Measurements from ENCODE around the gene CRIP1.

DNA sequence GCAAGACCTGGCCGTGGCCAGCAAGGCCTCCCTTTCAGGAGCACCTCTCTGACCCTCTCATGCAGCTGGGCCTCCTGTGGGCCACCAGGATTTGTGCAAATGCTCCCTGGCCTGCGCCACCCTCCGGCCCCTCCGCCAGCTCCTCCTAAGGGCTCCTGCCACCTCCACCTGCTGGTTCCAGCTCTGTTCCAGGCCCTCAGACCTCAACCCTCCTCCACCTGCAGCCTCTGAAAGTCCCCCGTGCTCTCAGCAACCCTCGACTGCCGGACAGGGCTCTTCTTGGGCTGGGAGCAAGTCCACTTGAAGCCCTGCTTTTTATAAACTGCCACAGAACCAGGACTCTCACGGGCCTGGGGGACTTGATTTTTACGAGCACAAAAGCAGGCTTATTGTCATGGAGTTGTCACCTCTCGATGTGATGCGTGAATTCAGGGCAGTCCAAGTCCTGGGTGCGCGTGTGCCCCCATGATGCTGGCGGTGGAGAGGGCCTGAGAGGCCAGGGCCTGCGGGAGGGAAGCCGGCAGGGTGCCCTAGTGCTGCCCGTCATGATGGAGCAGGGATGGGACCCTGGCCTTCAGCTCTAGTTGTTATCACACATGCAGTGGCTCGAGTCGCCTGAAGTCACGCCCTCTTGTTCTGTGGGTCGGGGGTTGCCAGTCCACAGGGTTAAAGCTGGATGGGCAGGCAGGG, 13.5 kb downstream of the CRIP1 start:
- TF ChIP-seq, protein P1, sequence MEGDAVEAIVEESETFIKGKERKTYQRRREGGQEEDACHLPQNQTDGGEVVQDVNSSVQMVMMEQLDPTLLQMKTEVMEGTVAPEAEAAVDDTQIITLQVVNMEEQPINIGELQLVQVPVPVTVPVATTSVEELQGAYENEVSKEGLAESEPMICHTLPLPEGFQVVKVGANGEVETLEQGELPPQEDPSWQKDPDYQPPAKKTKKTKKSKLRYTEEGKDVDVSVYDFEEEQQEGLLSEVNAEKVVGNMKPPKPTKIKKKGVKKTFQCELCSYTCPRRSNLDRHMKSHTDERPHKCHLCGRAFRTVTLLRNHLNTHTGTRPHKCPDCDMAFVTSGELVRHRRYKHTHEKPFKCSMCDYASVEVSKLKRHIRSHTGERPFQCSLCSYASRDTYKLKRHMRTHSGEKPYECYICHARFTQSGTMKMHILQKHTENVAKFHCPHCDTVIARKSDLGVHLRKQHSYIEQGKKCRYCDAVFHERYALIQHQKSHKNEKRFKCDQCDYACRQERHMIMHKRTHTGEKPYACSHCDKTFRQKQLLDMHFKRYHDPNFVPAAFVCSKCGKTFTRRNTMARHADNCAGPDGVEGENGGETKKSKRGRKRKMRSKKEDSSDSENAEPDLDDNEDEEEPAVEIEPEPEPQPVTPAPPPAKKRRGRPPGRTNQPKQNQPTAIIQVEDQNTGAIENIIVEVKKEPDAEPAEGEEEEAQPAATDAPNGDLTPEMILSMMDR (conservative IDR thresholded peaks at IDR 0.05; ENCODE audit: low read depth in 2 of 2): no peak
- TF ChIP-seq, protein P2, sequence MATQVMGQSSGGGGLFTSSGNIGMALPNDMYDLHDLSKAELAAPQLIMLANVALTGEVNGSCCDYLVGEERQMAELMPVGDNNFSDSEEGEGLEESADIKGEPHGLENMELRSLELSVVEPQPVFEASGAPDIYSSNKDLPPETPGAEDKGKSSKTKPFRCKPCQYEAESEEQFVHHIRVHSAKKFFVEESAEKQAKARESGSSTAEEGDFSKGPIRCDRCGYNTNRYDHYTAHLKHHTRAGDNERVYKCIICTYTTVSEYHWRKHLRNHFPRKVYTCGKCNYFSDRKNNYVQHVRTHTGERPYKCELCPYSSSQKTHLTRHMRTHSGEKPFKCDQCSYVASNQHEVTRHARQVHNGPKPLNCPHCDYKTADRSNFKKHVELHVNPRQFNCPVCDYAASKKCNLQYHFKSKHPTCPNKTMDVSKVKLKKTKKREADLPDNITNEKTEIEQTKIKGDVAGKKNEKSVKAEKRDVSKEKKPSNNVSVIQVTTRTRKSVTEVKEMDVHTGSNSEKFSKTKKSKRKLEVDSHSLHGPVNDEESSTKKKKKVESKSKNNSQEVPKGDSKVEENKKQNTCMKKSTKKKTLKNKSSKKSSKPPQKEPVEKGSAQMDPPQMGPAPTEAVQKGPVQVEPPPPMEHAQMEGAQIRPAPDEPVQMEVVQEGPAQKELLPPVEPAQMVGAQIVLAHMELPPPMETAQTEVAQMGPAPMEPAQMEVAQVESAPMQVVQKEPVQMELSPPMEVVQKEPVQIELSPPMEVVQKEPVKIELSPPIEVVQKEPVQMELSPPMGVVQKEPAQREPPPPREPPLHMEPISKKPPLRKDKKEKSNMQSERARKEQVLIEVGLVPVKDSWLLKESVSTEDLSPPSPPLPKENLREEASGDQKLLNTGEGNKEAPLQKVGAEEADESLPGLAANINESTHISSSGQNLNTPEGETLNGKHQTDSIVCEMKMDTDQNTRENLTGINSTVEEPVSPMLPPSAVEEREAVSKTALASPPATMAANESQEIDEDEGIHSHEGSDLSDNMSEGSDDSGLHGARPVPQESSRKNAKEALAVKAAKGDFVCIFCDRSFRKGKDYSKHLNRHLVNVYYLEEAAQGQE (IDR thresholded peaks at IDR 0.05; ENCODE audit: unreplicated experiment): no peak
- TF ChIP-seq POLR2AphosphoS5 (IDR thresholded peaks at IDR 0.05; ENCODE audit: low read depth) (no peak), JUNB (IDR thresholded peaks at IDR 0.05; ENCODE audit: unreplicated experiment) (no peak), EZH2 (IDR thresholded peaks at IDR 0.05; ENCODE audit: low read depth, unreplicated experiment) (no peak), STAT1 (IDR thresholded peaks at IDR 0.05; ENCODE audit: unreplicated experiment) (no peak), EZH2phosphoT487 (IDR thresholded peaks at IDR 0.05; ENCODE audit: unreplicated experiment) (no peak), NANOG (IDR thresholded peaks at IDR 0.05; ENCODE audit: borderline replicate concordance) (no peak), CREB1 (CRISPR knock-in tag; IDR thresholded peaks at IDR 0.05; ENCODE audit: low read depth) (no peak), ZNF114 (CRISPR knock-in tag; IDR thresholded peaks at IDR 0.05) (no peak), ZNF331 (CRISPR knock-in tag; IDR thresholded peaks at IDR 0.05; ENCODE audit: low read depth) (no peak)
- TF ChIP-seq, protein P3, sequence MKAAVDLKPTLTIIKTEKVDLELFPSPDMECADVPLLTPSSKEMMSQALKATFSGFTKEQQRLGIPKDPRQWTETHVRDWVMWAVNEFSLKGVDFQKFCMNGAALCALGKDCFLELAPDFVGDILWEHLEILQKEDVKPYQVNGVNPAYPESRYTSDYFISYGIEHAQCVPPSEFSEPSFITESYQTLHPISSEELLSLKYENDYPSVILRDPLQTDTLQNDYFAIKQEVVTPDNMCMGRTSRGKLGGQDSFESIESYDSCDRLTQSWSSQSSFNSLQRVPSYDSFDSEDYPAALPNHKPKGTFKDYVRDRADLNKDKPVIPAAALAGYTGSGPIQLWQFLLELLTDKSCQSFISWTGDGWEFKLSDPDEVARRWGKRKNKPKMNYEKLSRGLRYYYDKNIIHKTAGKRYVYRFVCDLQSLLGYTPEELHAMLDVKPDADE (IDR thresholded peaks at IDR 0.05): no peak

All from GM23338 (cell line).